Measurements from ENCODE around the gene C9orf152.
"Not testable (repeated sequence)": the region's sequence is repeated elsewhere in the genome, so short reads cannot be mapped to it uniquely, and the experiment has no call there.

C9orf152 gene

GRCh38 chr9:110208031-110208430, at the start of gene C9orf152:
Gene C9orf152, minus strand, starts transcription at chr9:110208159. Its CDS starts 580 bp downstream, at chr9:110207579.
- DNase-seq: no peak

GRCh38 chr9:110257097-110257841, 49.3 kb upstream of the C9orf152 start:
- DNase-seq: peak; percentile 21

GRCh38 chr9:110256380-110257096, 48.6 kb upstream of the C9orf152 start, which contains the start of gene TXN:
Gene TXN, minus strand, starts transcription at chr9:110256507. Its CDS starts 72 bp downstream, at chr9:110256435.
- peak; percentile 91 for DNase-seq

GRCh38 chr9:110255463-110256379, 47.8 kb upstream of the C9orf152 start:
- DNase-seq: peak; percentile 71

- no peak for DNase-seq
Measured at GRCh38 chr9:110255034-110255462, 47.1 kb upstream of the C9orf152 start.

GRCh38 chr9:110254500-110254899, 46.5 kb upstream of the C9orf152 start:
- no peak for DNase-seq

- DNase-seq: no peak
Measured at GRCh38 chr9:110252509-110253139, 44.7 kb upstream of the C9orf152 start.

GRCh38 chr9:110251770-110252169, 43.8 kb upstream of the C9orf152 start:
- not testable (repeated sequence) for DNase-seq

- DNase-seq: no peak
Measured at GRCh38 chr9:110251212-110251611, 43.3 kb upstream of the C9orf152 start.

- DNase-seq: no peak
Measured at GRCh38 chr9:110249603-110250002, 41.6 kb upstream of the C9orf152 start.

GRCh38 chr9:110248361-110248760, 40.4 kb upstream of the C9orf152 start:
- no peak for DNase-seq

- DNase-seq: no peak
Measured at GRCh38 chr9:110246214-110246613, 38.3 kb upstream of the C9orf152 start.

GRCh38 chr9:110244616-110245015, 36.7 kb upstream of the C9orf152 start:
- no peak for DNase-seq

- no peak for DNase-seq
Measured at GRCh38 chr9:110241858-110242321, 33.9 kb upstream of the C9orf152 start.

GRCh38 chr9:110241260-110241857, 33.4 kb upstream of the C9orf152 start:
- peak; percentile 61 for DNase-seq

- no peak for DNase-seq
Measured at GRCh38 chr9:110240198-110240597, 32.2 kb upstream of the C9orf152 start.

GRCh38 chr9:110228321-110228720, 20.4 kb upstream of the C9orf152 start:
- DNase-seq: no peak

- DNase-seq: no peak
Measured at GRCh38 chr9:110224583-110224982, 16.6 kb upstream of the C9orf152 start.

GRCh38 chr9:110220809-110221208, 12.8 kb upstream of the C9orf152 start:
- no peak for DNase-seq

- DNase-seq: peak; percentile 53
Measured at GRCh38 chr9:110217656-110218099, 9.7 kb upstream of the C9orf152 start.

- DNase-seq: no peak
Measured at GRCh38 chr9:110214586-110215355, 6.8 kb upstream of the C9orf152 start.

All from EL (cell line).